H9 (cell line): Measurements from ENCODE around the gene LDB2. TPM values are rescaled to one million over a fixed set of nuclear protein-coding genes. Genes with fewer than 3 reads are reported as not detected.

Experiments
- DNase-seq: peaks from one replicate; pipeline ENCODE4 v3.0.0-alpha.2; 2017
- H2AFZ ChIP-seq: one replicate; pipeline ENCODE4 v1.6.1; 2013; ENCODE audit warnings: mild to moderate bottlenecking, low read length, control low read depth, moderate library complexity
- H2AK5ac ChIP-seq: 2 replicates; pipeline ENCODE4 v1.6.1; 2013; ENCODE audit warnings: low read length, control low read depth, mixed read lengths; ENCODE audit not compliant: insufficient read length
- H2BK120ac ChIP-seq: one replicate; pipeline ENCODE4 v1.6.1; 2013; ENCODE audit warnings: low read depth, mild to moderate bottlenecking, low read length, control low read depth, inconsistent platforms; ENCODE audit not compliant: poor library complexity, severe bottlenecking
- H2BK12ac ChIP-seq: 2 replicates; pipeline ENCODE4 v1.6.1; 2013; ENCODE audit warnings: low read length, control low read depth, mixed read lengths, low read depth; ENCODE audit not compliant: insufficient read length
- H2BK15ac ChIP-seq: 2 replicates; pipeline ENCODE4 v1.6.1; 2013; ENCODE audit warnings: low read depth, low read length, control low read depth
- H2BK20ac ChIP-seq: one replicate; pipeline ENCODE4 v1.6.1; 2013; ENCODE audit warnings: low read depth, mild to moderate bottlenecking, low read length, control low read depth, inconsistent platforms; ENCODE audit not compliant: poor library complexity, severe bottlenecking
- H2BK5ac ChIP-seq: 2 replicates; pipeline ENCODE4 v1.6.1; 2013; ENCODE audit warnings: low read length, control low read depth, mixed read lengths; ENCODE audit not compliant: insufficient read length
- H3K14ac ChIP-seq: 2 replicates; pipeline ENCODE4 v1.6.1; 2013; ENCODE audit warnings: low read length, control low read depth; ENCODE audit not compliant: insufficient read depth
- H3K18ac ChIP-seq: 2 replicates; pipeline ENCODE4 v1.6.1; 2013; ENCODE audit warnings: low read depth, mild to moderate bottlenecking, mixed read lengths, low read length, control low read depth; ENCODE audit not compliant: insufficient read length
- H3K23ac ChIP-seq: 2 replicates; pipeline ENCODE4 v1.6.1; 2013; ENCODE audit warnings: low read length, control low read depth, mixed read lengths, low read depth; ENCODE audit not compliant: insufficient read length
- H3K23me2 ChIP-seq: 2 replicates; pipeline ENCODE4 v1.6.1; 2013; ENCODE audit warnings: low read depth, mild to moderate bottlenecking, mixed read lengths, low read length, control low read depth; ENCODE audit not compliant: insufficient read length, poor library complexity, severe bottlenecking
- H3K27ac ChIP-seq: 2 replicates; pipeline ENCODE4 v1.5.1; 2013; ENCODE audit warnings: low read length, control low read depth, mixed read lengths, low read depth; ENCODE audit not compliant: insufficient read length
- H3K27me3 ChIP-seq: 2 replicates; pipeline ENCODE4 v1.6.1; 2013; ENCODE audit warnings: low read length, control low read depth, inconsistent platforms; ENCODE audit not compliant: insufficient read depth
- H3K4ac ChIP-seq: 2 replicates; pipeline ENCODE4 v1.6.1; 2013; ENCODE audit warnings: low read depth, mild to moderate bottlenecking, control low read depth, inconsistent platforms, low read length, moderate library complexity
- H3K4me1 ChIP-seq: 2 replicates; pipeline ENCODE4 v1.6.1; 2013; ENCODE audit warnings: low read length, control low read depth, inconsistent platforms; ENCODE audit not compliant: insufficient read depth
- H3K4me2 ChIP-seq: 2 replicates; pipeline ENCODE4 v1.6.1; 2013; ENCODE audit warnings: low read length, control low read depth, mixed read lengths; ENCODE audit not compliant: insufficient read length, insufficient read depth
- H3K56ac ChIP-seq: 2 replicates; pipeline ENCODE4 v1.6.1; 2013; ENCODE audit warnings: low read depth, mild to moderate bottlenecking, mixed read lengths, low read length, control low read depth; ENCODE audit not compliant: insufficient read length
- H3K79me1 ChIP-seq: 2 replicates; pipeline ENCODE4 v1.6.1; 2013; ENCODE audit warnings: low read depth, mild to moderate bottlenecking, moderate library complexity, low read length, control low read depth, inconsistent platforms; ENCODE audit not compliant: insufficient read depth, poor library complexity, severe bottlenecking
- H3K79me2 ChIP-seq: 2 replicates; pipeline ENCODE4 v1.6.1; 2013; ENCODE audit warnings: low read length, control low read depth, inconsistent platforms; ENCODE audit not compliant: insufficient read depth
- H3K9ac ChIP-seq: 2 replicates; pipeline ENCODE4 v1.6.1; 2013; ENCODE audit warnings: low read length, control low read depth, mixed read lengths; ENCODE audit not compliant: insufficient read length; ENCODE audit errors: extremely low read depth
- H3K9me3 ChIP-seq: one replicate; pipeline ENCODE4 v1.6.1; 2013; ENCODE audit warnings: low read depth, low read length, inconsistent platforms; ENCODE audit not compliant: control insufficient read depth
- H3T11ph ChIP-seq: one replicate; pipeline ENCODE4 v1.6.1; 2013; ENCODE audit warnings: mild to moderate bottlenecking, low read length, control low read depth, inconsistent platforms
- H4K20me1 ChIP-seq: one replicate; pipeline ENCODE4 v1.6.1; 2013; ENCODE audit not compliant: control insufficient read depth, insufficient read length, insufficient read depth
- H4K5ac ChIP-seq: 2 replicates; pipeline ENCODE4 v1.6.1; 2013; ENCODE audit warnings: low read depth, mild to moderate bottlenecking, mixed read lengths, low read length, control low read depth; ENCODE audit not compliant: insufficient read length
- H4K8ac ChIP-seq: replicated peaks from 2 replicates; pipeline ENCODE4 v1.6.1; 2013; ENCODE audit warnings: low read length, control low read depth, mixed read lengths, low read depth; ENCODE audit not compliant: insufficient read length
- H4K91ac ChIP-seq: 2 replicates; pipeline ENCODE4 v1.6.1; 2013; ENCODE audit warnings: low read depth, mild to moderate bottlenecking, moderate library complexity, mixed read lengths, low read length, control low read depth; ENCODE audit not compliant: insufficient read length
- H3K27ac Mint-ChIP-seq, 3 experiments: 2 replicates in 2 of 3; 3 replicates in 1 of 3; pipeline ENCODE4 v1.8.0; 2020 to 2021; ENCODE audit warnings: mixed read lengths in 3 of 3, mild to moderate bottlenecking in 1 of 3, moderate library complexity in 1 of 3
- H3K27me3 Mint-ChIP-seq: 2 replicates; pipeline ENCODE4 v1.8.0; 2021; ENCODE audit warnings: low read depth, mild to moderate bottlenecking, moderate library complexity, mixed read lengths
- H3K36me3 Mint-ChIP-seq, 3 experiments: 2 replicates in 2 of 3; 3 replicates in 1 of 3; pipeline ENCODE4 v1.8.0; 2020 to 2021; ENCODE audit warnings: low read depth in 3 of 3, mixed read lengths in 3 of 3; ENCODE audit not compliant: insufficient read depth in 1 of 3
- H3K4me1 Mint-ChIP-seq, 2 experiments: 2 replicates each; pipeline ENCODE4 v1.8.0; 2020; ENCODE audit warnings: mixed read lengths in 2 of 2
- H3K4me3 Mint-ChIP-seq, 2 experiments: 2 replicates in 1 of 2; 3 replicates in 1 of 2; pipeline ENCODE4 v1.8.0; 2020 to 2021; ENCODE audit warnings: mild to moderate bottlenecking in 2 of 2, mixed read lengths in 2 of 2, moderate library complexity in 1 of 2
- H3K9me3 Mint-ChIP-seq, 2 experiments: 2 replicates in 1 of 2; 3 replicates in 1 of 2; pipeline ENCODE4 v1.8.0; 2020; ENCODE audit warnings: mild to moderate bottlenecking in 2 of 2, mixed read lengths in 2 of 2, moderate library complexity in 1 of 2
- whole genome bisulfite sequencing: extraction: QIAGEN DNeasy Blood & Tissue Kit; methylation state at CpG from one replicate; pipeline ENCODE4 v1.1.7; 2013; ENCODE audit warnings: missing lambda C conversion rate, low lambda C conversion rate, mixed read lengths; ENCODE audit not compliant: insufficient read length; ENCODE audit errors: extremely low coverage; 5-methylcytosine and 5-hydroxymethylcytosine counted together
- total RNA-seq: library from RNA; stranded (reverse); gene quantifications from 2 replicates; pipeline ENCODE4 v1.2.1, GENCODE V29; 2021
- TF ChIP-seq, protein P1 (sequence below): fragments of 200-600 bp; sonication (generic); conservative IDR thresholded peaks from 3 replicates; pipeline ENCODE4 v1.8.0; 2021; ENCODE audit warnings: antibody characterized with exemption, mild to moderate bottlenecking

LDB2 gene
- total RNA-seq, 1 experiment from 2014 or later: 22.5 TPM

DNA sequence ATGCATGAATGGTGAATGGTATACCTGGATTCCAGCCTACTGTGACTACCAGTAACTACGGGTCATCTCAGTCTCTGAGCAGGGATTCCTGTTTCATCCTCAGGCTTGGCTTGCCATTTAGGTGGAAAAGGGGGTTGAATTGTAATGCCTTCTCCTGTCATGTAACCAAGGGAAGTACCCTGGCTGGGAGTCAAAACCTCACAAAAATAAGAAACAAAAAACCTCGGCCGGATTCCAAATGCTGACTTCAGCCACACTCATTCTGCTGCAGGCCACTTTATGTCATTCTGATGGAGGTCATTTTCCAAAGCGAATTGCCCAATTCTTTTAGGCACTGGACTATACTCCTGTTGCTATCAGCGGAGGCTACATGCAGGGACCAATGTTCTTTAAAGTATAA lies 324.7 kb downstream of the LDB2 start:
- no peak overlapping the region for H3K14ac ChIP-seq
- H3K9me3 Mint-ChIP-seq: no peaks in the 10 kb centered on the region

More for the DNA sequence above, 324.7 kb downstream of the LDB2 start:
- no peak overlapping the region for H3K9ac ChIP-seq
- Mint-ChIP-seq H3K4me3 (no peak overlapping the region), H3K27me3 (no peaks in the 10 kb centered on the region; the same call in 1 of the 2 replicates), H3K27ac (no peak overlapping the region), H3K4me1 (no peaks in the 10 kb centered on the region), H3K36me3 (peaks cover 0 to 3% (median 1%) of the 10 kb centered on the region in 3 experiments; a peak in 3 of 7 replicates)
- H3K23me2 ChIP-seq: no peaks in the 10 kb centered on the region
- H3K4me2 ChIP-seq: no peak overlapping the region
- no peak overlapping the region for H2BK12ac ChIP-seq
- H4K20me1 ChIP-seq: no peaks in the 10 kb centered on the region
- H3K27me3 ChIP-seq: no peaks in the 10 kb centered on the region
- H2BK120ac ChIP-seq: no peak overlapping the region
- H2BK15ac ChIP-seq: no peak overlapping the region
- no peak overlapping the region for H3K27ac ChIP-seq
- no peaks in the 10 kb centered on the region for H3K79me2 ChIP-seq
- no peaks in the 10 kb centered on the region for H3K4me1 ChIP-seq
- WGBS: no CpG with 5 or more reads among the region's 5 CpGs
- no peak overlapping the region for H3K56ac ChIP-seq
- H2BK20ac ChIP-seq: no peak overlapping the region
- H4K8ac ChIP-seq: no peak overlapping the region
- no peak overlapping the region for H2AFZ ChIP-seq
- no peak overlapping the region for H3T11ph ChIP-seq
- no peaks in the 10 kb centered on the region for H3K79me1 ChIP-seq
- H3K9me3 ChIP-seq: no peaks in the 10 kb centered on the region
- no peak overlapping the region for H2AK5ac ChIP-seq
- TF ChIP-seq, protein P1, sequence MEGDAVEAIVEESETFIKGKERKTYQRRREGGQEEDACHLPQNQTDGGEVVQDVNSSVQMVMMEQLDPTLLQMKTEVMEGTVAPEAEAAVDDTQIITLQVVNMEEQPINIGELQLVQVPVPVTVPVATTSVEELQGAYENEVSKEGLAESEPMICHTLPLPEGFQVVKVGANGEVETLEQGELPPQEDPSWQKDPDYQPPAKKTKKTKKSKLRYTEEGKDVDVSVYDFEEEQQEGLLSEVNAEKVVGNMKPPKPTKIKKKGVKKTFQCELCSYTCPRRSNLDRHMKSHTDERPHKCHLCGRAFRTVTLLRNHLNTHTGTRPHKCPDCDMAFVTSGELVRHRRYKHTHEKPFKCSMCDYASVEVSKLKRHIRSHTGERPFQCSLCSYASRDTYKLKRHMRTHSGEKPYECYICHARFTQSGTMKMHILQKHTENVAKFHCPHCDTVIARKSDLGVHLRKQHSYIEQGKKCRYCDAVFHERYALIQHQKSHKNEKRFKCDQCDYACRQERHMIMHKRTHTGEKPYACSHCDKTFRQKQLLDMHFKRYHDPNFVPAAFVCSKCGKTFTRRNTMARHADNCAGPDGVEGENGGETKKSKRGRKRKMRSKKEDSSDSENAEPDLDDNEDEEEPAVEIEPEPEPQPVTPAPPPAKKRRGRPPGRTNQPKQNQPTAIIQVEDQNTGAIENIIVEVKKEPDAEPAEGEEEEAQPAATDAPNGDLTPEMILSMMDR: no peak
- H4K5ac ChIP-seq: no peak overlapping the region
- no peak overlapping the region for H3K4ac ChIP-seq
- H3K18ac ChIP-seq: no peak overlapping the region
- H4K91ac ChIP-seq: no peak overlapping the region
- DNase-seq: no peak
- H2BK5ac ChIP-seq: no peak overlapping the region
- no peak overlapping the region for H3K23ac ChIP-seq
